ENCODE results near the gene PLA2G4A. TPM values are rescaled to one million over a fixed set of nuclear protein-coding genes. Genes with fewer than 3 reads are reported as not detected.

PLA2G4A gene
- polyA plus RNA-seq, 1 donor from 2014 or later, result not detected

DNA sequence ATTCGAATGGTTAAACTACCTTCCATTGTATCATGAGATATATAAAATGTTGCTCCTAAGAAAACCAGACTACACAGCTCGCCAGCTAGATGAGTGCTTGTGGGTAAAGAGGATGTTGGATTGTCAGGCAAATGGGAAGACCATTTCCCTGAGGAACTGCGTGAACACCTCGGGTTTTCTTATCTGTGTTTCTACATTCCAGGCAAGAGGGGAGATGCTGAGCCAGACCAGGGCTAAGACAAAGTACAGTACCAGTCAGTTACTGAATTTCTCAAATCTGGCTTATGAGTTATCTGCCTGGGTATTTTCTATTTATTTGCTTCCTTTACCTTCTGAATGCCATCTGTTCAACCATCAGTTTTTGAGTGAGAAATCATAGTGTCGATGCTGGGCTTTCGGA, 170.8 kb downstream of the PLA2G4A start:
- no peak overlapping the region for H2AFZ ChIP-seq (ENCODE audit: low read depth, low read length)
- TF ChIP-seq, protein P1, sequence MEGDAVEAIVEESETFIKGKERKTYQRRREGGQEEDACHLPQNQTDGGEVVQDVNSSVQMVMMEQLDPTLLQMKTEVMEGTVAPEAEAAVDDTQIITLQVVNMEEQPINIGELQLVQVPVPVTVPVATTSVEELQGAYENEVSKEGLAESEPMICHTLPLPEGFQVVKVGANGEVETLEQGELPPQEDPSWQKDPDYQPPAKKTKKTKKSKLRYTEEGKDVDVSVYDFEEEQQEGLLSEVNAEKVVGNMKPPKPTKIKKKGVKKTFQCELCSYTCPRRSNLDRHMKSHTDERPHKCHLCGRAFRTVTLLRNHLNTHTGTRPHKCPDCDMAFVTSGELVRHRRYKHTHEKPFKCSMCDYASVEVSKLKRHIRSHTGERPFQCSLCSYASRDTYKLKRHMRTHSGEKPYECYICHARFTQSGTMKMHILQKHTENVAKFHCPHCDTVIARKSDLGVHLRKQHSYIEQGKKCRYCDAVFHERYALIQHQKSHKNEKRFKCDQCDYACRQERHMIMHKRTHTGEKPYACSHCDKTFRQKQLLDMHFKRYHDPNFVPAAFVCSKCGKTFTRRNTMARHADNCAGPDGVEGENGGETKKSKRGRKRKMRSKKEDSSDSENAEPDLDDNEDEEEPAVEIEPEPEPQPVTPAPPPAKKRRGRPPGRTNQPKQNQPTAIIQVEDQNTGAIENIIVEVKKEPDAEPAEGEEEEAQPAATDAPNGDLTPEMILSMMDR (IDR thresholded peaks at IDR 0.05; ENCODE audit: poor library complexity, severe bottlenecking), result no peak
- TF ChIP-seq REST (IDR thresholded peaks at IDR 0.05; ENCODE audit: borderline replicate concordance) (no peak), POLR2AphosphoS5 (IDR thresholded peaks at IDR 0.05) (no peak), RAD21 (conservative IDR thresholded peaks at IDR 0.05) (no peak), EP300 (conservative IDR thresholded peaks at IDR 0.05; ENCODE audit: poor library complexity, severe bottlenecking) (no peak), SMC3 (conservative IDR thresholded peaks at IDR 0.05; ENCODE audit: poor library complexity) (no peak), TAF1 (IDR thresholded peaks at IDR 0.05; ENCODE audit: low read depth) (no peak), EZH2 (IDR thresholded peaks at IDR 0.05; ENCODE audit: borderline replicate concordance, insufficient read depth, low read length, poor library complexity, severe bottlenecking) (no peak), MXI1 (conservative IDR thresholded peaks at IDR 0.05; ENCODE audit: poor library complexity, severe bottlenecking) (no peak)

DNA sequence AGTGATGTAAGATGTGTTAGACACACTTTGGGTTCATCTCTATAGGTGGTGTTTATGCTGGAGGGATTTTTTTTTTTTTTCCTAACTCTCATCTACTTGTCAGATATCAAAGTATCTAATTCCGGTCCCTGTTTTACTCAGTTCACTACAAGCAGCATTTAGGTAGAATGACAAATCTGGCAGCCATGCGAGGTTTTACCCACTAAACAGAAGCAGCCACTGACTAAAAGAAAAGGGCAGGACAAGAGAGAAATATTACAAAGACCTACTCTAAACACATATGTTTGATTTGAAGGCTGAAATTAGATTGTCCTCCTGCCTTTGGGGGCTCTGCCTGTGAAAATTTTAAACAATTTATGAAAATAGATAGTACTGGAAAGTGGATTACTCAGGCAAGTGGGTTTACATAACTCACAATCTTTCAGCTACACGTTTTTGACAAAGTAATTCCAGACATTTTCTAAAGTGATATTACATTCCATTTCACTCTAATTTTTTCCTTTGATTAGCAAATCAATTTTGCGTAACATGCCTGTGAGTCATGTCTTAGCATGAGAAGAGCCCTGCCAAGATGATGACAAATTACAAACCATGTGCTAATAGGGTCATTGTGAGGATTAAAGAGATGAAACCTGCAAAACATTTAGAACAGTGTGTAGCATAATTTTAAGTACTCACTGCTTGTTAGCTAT, 172.6 kb downstream of the PLA2G4A start:
- no peak overlapping the region for H3K27ac ChIP-seq (ENCODE audit: low read length)
- no peaks in the 10 kb centered on the region for H3K79me2 ChIP-seq (replicated peaks; ENCODE audit: insufficient read depth, low read length)
- H3K9me3 ChIP-seq (ENCODE audit: low read length), result no peaks in the 10 kb centered on the region
- H4K20me1 ChIP-seq (ENCODE audit: insufficient read depth), result no peaks in the 10 kb centered on the region
- H2AFZ ChIP-seq (ENCODE audit: low read depth, low read length), result no peak overlapping the region
- no peaks in the 10 kb centered on the region for H3K36me3 ChIP-seq (ENCODE audit: insufficient read depth, low read length)
- no peaks in the 10 kb centered on the region for H3F3A ChIP-seq (ENCODE audit: insufficient read depth, low read length, poor library complexity, severe bottlenecking)
- H3K9ac ChIP-seq (ENCODE audit: low read length), result no peak overlapping the region
- no peaks in the 10 kb centered on the region for H3K9me2 ChIP-seq (ENCODE audit: insufficient read depth, low read length)
- H3K27me3 ChIP-seq (ENCODE audit: insufficient read depth, low read depth, low read length), result no peaks in the 10 kb centered on the region
- no peak overlapping the region for H3K4me3 ChIP-seq (ENCODE audit: low read length)
- TF ChIP-seq MXI1 (conservative IDR thresholded peaks at IDR 0.05; ENCODE audit: poor library complexity, severe bottlenecking), result no peak
- TF ChIP-seq SMC3 (conservative IDR thresholded peaks at IDR 0.05; ENCODE audit: poor library complexity), result no peak
- TF ChIP-seq EZH2 (IDR thresholded peaks at IDR 0.05; ENCODE audit: borderline replicate concordance, insufficient read depth, low read length, poor library complexity, severe bottlenecking), result no peak
- TF ChIP-seq, protein P1 (IDR thresholded peaks at IDR 0.05; ENCODE audit: poor library complexity, severe bottlenecking), result no peak
- no peak for TF ChIP-seq POLR2AphosphoS5 (IDR thresholded peaks at IDR 0.05)
- TF ChIP-seq RAD21 (conservative IDR thresholded peaks at IDR 0.05), result no peak
- TF ChIP-seq REST (IDR thresholded peaks at IDR 0.05; ENCODE audit: borderline replicate concordance), result no peak
- TF ChIP-seq TAF1 (IDR thresholded peaks at IDR 0.05; ENCODE audit: low read depth), result no peak
- no peak for TF ChIP-seq EP300 (conservative IDR thresholded peaks at IDR 0.05; ENCODE audit: poor library complexity, severe bottlenecking)
- no peak overlapping the region for H3K4me2 ChIP-seq (ENCODE audit: low read length)

More for the DNA sequence above, 170.8 kb downstream of the PLA2G4A start:
- Histone ChIP-seq H3K36me3 (ENCODE audit: insufficient read depth, low read length) (no peaks in the 10 kb centered on the region), H4K20me1 (ENCODE audit: insufficient read depth) (no peaks in the 10 kb centered on the region), H3F3A (ENCODE audit: insufficient read depth, low read length, poor library complexity, severe bottlenecking) (no peaks in the 10 kb centered on the region), H3K27me3 (ENCODE audit: insufficient read depth, low read depth, low read length) (no peaks in the 10 kb centered on the region), H3K79me2 (replicated peaks; ENCODE audit: insufficient read depth, low read length) (no peaks in the 10 kb centered on the region), H3K4me3 (ENCODE audit: low read length) (no peak overlapping the region), H3K4me2 (ENCODE audit: low read length) (no peak overlapping the region), H3K9ac (ENCODE audit: low read length) (no peak overlapping the region), H3K27ac (ENCODE audit: low read length) (no peak overlapping the region), H3K9me2 (ENCODE audit: insufficient read depth, low read length) (no peaks in the 10 kb centered on the region), H3K9me3 (ENCODE audit: low read length) (no peaks in the 10 kb centered on the region)

Measured in neural cell (in vitro differentiated cells).